GM08714 (cell line): ENCODE measurements around the gene HOXB1.
"Not testable (repeated sequence)": the region's sequence is repeated elsewhere in the genome, so short reads cannot be mapped to it uniquely, and the experiment has no call there.

ENCODE experiments used
- H3K4me3 ChIP-seq: fragments of 200-500 bp; sonication (Bioruptor generic); 2 replicates; pipeline ENCODE4 v1.5.1; 2014; ENCODE audit warnings: mild to moderate bottlenecking, low read length, inconsistent platforms
- ZNF274 ChIP-seq: IDR thresholded peaks from 2 replicates; pipeline ENCODE4 v1.6.1; 2012; ENCODE audit warnings: mild to moderate bottlenecking, low read depth, low read length

The HOXB1 gene

DNA sequence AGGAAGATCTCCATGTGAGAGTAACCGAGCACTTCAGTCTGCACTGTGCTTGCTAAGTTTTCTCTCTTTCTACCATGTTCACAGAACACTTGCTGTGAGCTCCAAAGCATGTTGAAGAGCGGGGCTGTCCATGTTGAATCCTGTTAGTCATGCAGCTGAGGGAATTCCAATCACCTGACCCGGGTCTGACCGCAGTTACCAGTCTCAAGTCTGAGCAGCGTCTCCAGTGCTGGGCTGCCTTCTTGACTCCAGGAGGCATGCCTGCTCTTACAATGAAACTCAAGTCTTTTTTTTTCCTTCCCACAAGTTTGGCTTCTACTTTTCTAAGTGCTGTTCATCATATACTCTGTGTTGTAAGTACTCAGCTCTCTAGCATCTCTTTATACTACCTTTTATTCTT is 44.3 kb downstream of the HOXB1 start:
- H3K4me3 ChIP-seq: no peak overlapping the region
- TF ChIP-seq ZNF274: no peak

DNA sequence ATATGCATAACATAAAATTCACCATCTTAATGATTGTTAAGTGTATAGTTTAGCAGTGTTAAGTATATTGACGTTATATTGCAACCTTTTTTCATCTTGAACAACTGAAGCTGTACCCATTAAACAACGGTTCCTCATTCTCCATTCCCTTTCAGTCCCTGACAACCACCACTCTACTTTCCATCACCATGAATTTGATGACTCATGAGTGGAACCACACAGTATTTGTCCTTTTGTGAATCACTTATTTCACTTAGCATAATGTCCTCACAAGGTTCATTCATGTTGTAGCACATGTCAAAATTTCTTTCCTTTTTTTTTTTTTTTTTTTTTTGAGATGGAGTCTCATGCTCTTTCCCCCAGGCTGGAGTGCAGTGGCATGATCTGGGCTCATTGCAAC is 46.0 kb downstream of the HOXB1 start:
- TF ChIP-seq ZNF274: no peak
- H3K4me3 ChIP-seq: no peak overlapping the region

DNA sequence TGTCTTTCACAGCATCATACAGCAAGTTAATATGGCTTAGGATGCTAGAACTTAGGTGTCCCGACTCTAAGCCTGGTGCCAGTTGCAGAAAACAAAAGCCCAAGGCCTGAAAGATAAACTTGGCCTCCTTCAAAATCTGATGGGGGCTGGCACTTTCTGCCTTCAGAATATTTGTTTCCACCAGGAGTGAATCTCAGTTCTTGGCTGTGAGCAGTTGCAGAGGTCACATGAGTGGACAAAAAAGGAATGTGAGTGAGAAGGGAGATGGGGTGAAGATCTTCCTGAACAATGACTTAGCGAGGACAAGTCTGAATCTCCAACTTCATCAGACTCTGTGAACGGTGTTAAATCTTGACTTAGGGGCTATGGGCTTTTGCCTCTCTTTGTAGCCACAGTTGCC is 46.6 kb downstream of the HOXB1 start:
- no peak overlapping the region for H3K4me3 ChIP-seq
- TF ChIP-seq ZNF274: no peak

DNA sequence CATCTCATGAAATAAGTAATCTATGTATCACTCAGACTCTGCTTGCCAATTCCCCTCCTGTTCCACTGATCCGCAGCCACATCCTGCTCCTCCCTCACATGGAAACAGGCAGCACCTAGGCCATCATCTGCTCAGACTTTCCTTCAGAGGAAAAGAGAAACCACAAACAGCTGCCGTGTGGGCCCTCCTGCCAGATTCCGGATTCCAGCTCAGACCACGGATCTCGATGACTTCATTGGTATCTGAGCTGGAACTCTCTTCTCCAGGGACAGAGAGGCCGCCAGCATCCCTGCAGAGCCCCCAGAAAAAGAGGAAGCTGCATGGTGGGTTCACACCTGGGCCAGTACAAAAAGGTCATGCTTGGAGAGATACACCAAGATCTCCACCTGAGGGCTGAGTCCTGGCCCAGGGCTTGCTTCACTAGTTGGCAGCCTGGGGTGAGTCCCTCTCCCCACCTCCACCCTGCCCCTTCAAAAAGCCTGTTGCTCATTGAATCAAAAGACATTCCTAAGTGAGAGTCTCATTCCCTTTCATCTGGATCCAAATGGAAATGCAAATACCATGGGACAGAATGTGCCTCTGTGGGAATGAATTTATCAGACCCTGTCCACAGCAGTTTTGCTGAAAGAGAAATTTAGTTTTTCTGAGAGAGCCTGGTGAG is 47.2 kb downstream of the HOXB1 start:
- no peak overlapping the region for H3K4me3 ChIP-seq
- TF ChIP-seq ZNF274: no peak

DNA sequence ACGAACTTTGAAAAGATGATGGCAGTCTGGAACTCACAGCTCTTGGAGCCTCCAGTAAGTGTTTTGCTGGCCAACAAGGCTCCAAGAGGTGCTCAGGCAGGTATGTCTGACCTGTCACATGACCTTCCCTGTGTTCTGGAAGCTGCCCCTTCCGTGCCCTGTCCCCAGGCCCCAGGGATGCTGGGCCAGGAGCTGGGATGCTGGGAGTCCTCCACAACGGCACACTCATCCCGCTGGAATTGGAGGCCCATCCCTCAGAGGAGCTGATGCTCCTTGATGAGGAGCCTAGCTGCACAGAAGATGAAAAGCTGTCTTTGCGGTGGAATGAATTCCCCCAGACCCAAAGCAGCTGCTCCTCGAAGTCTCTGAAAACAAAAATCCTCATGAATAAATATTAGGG is 47.8 kb downstream of the HOXB1 start:
- no peak overlapping the region for H3K4me3 ChIP-seq
- no peak for TF ChIP-seq ZNF274

DNA sequence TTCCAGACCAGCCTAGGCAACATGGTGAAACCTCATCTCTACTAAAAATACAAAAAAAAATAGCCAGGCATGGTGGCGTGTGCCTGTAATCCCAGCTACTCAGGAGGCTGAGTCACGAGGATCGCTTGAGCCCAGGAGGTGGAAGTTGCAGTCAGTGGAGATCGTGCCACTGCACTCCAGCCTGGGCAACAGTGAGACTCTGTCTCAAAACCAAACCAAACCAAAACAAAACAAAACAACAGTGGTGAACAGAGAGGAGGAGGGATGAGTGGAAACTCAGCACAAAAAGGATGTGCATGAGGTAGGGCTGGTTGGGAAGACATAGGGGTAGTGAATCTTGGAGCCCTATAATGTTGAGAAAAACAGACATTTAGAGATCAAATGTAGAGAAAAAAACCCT is 48.5 kb downstream of the HOXB1 start:
- H3K4me3 ChIP-seq: not testable (repeated sequence)

DNA sequence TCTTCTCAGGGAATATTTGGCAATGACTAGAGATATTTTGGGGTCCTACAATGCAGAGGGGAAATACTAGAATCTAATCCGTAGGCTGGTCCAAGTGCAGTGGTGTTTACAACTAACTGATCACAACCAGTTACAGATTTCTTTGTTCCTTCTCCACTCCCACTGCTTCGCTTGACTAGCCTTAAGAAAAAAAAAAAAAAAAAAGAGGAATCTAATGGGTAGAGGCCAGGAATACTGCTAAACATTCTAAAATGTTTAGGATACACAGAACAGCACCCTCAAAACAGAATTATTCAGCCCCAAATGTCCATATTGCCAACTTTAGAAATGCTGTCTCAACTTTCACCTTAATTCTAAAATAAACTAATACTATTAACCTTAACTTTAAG is 51.8 kb downstream of the HOXB1 start:
- H3K4me3 ChIP-seq: no peak overlapping the region
- no peak for TF ChIP-seq ZNF274
